Coronary artery (tissue), 2 donors: ENCODE measurements around the gene KCTD6.

Experiments used
- DNase-seq: peaks from one replicate; pipeline ENCODE4 v3.0.0-alpha.2; 2017; ENCODE audit warnings: low spot score
- H3K27ac ChIP-seq, 2 donors: fragments of 200-600 bp; sonication (generic); one replicate each; pipeline ENCODE4 v1.5.1; 2016 to 2019
- H3K4me3 ChIP-seq: fragments of 200-600 bp; sonication (generic); 2 replicates; pipeline ENCODE4 v1.5.1; 2016; ENCODE audit warnings: mild to moderate bottlenecking, moderate library complexity
- CTCF ChIP-seq: fragments of 200-600 bp; sonication (generic); IDR thresholded peaks from one replicate; pipeline ENCODE4 v1.5.1; 2019; ENCODE audit warnings: antibody characterized with exemption

KCTD6 gene

GRCh38 chr3:58531956-58532355 is 40.1 kb downstream of the KCTD6 start:
- Histone ChIP-seq H3K4me3 (no peak overlapping the region), H3K27ac (no peak overlapping the region)
- no peak for DNase-seq
- no peak for TF ChIP-seq CTCF

- Histone ChIP-seq H3K4me3 (no peak overlapping the region), H3K27ac (no peak overlapping the region)
- peak; percentile 90 for TF ChIP-seq CTCF
- DNase-seq: no peak
Observed at GRCh38 chr3:58532794-58533220, 40.9 kb downstream of the KCTD6 start.

GRCh38 chr3:58534592-58535494 is 42.9 kb downstream of the KCTD6 start:
- no peak for DNase-seq
- no peak overlapping the region for H3K4me3 ChIP-seq
- TF ChIP-seq CTCF: no peak
- no peak overlapping the region for H3K27ac ChIP-seq

GRCh38 chr3:58535531-58536500 is 43.9 kb downstream of the KCTD6 start:
- Histone ChIP-seq H3K4me3 (peak overlapping the region; percentile 69), H3K27ac (peak overlapping the region; percentile 62 to 93)
- no peak for DNase-seq
- no peak for TF ChIP-seq CTCF

GRCh38 chr3:58536501-58537411 is 44.9 kb downstream of the KCTD6 start, which contains the start of gene ACOX2:
TSS of gene ACOX2 (minus strand) at chr3:58537190. CDS start at chr3:58535106, 2,084 bp downstream.
- peak within 1 kb of the TSS; percentile 69 for H3K4me3 ChIP-seq
- peak; percentile 82 for DNase-seq
- H3K27ac ChIP-seq: peak within 1 kb of the TSS; percentile 62 to 93
- TF ChIP-seq CTCF: no peak
